Thyroid gland (tissue), 4 donors: ENCODE results near the gene CEBPG. TPM values are rescaled to one million over a fixed set of nuclear protein-coding genes. Genes with fewer than 3 reads are reported as not detected.

Experiments
- DNase-seq, 2 donors: peaks; one replicate each; pipeline ENCODE4 v3.0.0-alpha.2; 2019
- H3K27ac ChIP-seq, 3 donors: fragments of 200-600 bp; sonication (generic); 1 replicate in 2 of 3; 2 replicates in 1 of 3; pipeline ENCODE4 v1.5.1; 2016 to 2019; ENCODE audit warnings: mild to moderate bottlenecking in 1 of 3, moderate library complexity in 1 of 3
- H3K27me3 ChIP-seq: fragments of 200-600 bp; sonication (generic); one replicate; pipeline ENCODE4 v1.5.1; 2019
- H3K36me3 ChIP-seq, 2 donors: fragments of 200-600 bp; sonication (generic); one replicate each; pipeline ENCODE4 v1.5.1; 2016 to 2019
- H3K4me1 ChIP-seq, 2 donors: fragments of 200-600 bp; sonication (generic); one replicate each; pipeline ENCODE4 v1.5.1; 2017 to 2019
- H3K4me3 ChIP-seq, 3 donors: fragments of 200-600 bp; sonication (generic); replicated peaks in 1 of 3; 1 replicate in 2 of 3; 2 replicates in 1 of 3; pipeline ENCODE4 v1.5.1; 2016; ENCODE audit warnings: mild to moderate bottlenecking in 1 of 3
- H3K9me3 ChIP-seq: fragments of 200-600 bp; sonication (generic); one replicate; pipeline ENCODE4 v1.5.1; 2017
- CTCF ChIP-seq, 6 experiments: fragments of 200-600 bp in 3 of 6; fragments of 450-650 bp in 3 of 6; sonication (generic) in 3 of 6; IDR thresholded peaks; one replicate each; pipeline ENCODE4 v1.5.1; 2016 to 2019; ENCODE audit warnings: antibody characterized with exemption in 6 of 6, mild to moderate bottlenecking in 2 of 6, inconsistent platforms in 1 of 6, moderate library complexity in 1 of 6
- POLR2A ChIP-seq, 2 donors: fragments of 450-650 bp; IDR thresholded peaks; one replicate each; pipeline ENCODE4 v1.6.1; 2017; ENCODE audit warnings: antibody characterized with exemption in 2 of 2, mild to moderate bottlenecking in 2 of 2, moderate library complexity in 1 of 2
- WGBS, 2 donors: methylation state at CpG; one replicate each; pipeline ENCODE4 v1.1.5; 2017; 5-methylcytosine and 5-hydroxymethylcytosine counted together
- intact Hi-C: fragments of 100-400 bp; cut with DNase I; formaldehyde crosslinking; loops from one replicate; pipeline ENCODE4 v1.15.1; 2023
- total RNA-seq, 4 donors: library from RNA; depleted of rRNA; stranded (reverse); fragments of >200 nt; gene quantifications; one replicate each; pipeline ENCODE4 v1.2.3, GENCODE V29; 2016

Gene CEBPG
- total RNA-seq, 4 donors from 2014 or later: 19.8 to 33.8 (median 26.7) TPM

GRCh38 chr19:33419788-33420130 is 46.2 kb downstream of the CEBPG start:
- no peaks in the 10 kb centered on the region for H3K36me3 ChIP-seq
- no peak overlapping the region for H3K27ac ChIP-seq
- no peaks in the 10 kb centered on the region for H3K27me3 ChIP-seq
- H3K4me3 ChIP-seq: no peak overlapping the region
- DNase-seq: no peak
- no peaks in the 10 kb centered on the region for H3K9me3 ChIP-seq
- intact Hi-C loops: loop anchor here (5.0 kb wide), 1 partner anchor 353 kb away; no protein-coding TSS in a partner anchor
- H3K4me1 ChIP-seq: no peaks in the 10 kb centered on the region
- WGBS, 2 donors: 39 to 55% methylated on average over 6 of the region's 6 CpGs
- TF ChIP-seq POLR2A (IDR thresholded peaks at IDR 0.05) (no peak), CTCF (IDR thresholded peaks at IDR 0.05) (no peak)

GRCh38 chr19:33420821-33421220 is 47.3 kb downstream of the CEBPG start:
- no peak overlapping the region for H3K4me3 ChIP-seq
- no peaks in the 10 kb centered on the region for H3K27me3 ChIP-seq
- H3K27ac ChIP-seq: no peak overlapping the region
- no peak for DNase-seq
- no peaks in the 10 kb centered on the region for H3K4me1 ChIP-seq
- H3K9me3 ChIP-seq: no peaks in the 10 kb centered on the region
- TF ChIP-seq CTCF (IDR thresholded peaks at IDR 0.05): no peak
- intact Hi-C loops: no loop called here
- WGBS, 2 donors: 89 to 94% methylated on average over 9 of the region's 9 CpGs
- H3K36me3 ChIP-seq: no peaks in the 10 kb centered on the region

GRCh38 chr19:33421368-33421767 is 47.9 kb downstream of the CEBPG start:
- Histone ChIP-seq H3K36me3 (no peaks in the 10 kb centered on the region), H3K9me3 (no peaks in the 10 kb centered on the region), H3K27me3 (no peaks in the 10 kb centered on the region), H3K4me1 (no peaks in the 10 kb centered on the region), H3K27ac (no peak overlapping the region), H3K4me3 (no peak overlapping the region)
- 95 to 99% methylated on average over 7 of the region's 7 CpGs for WGBS, 2 donors
- intact Hi-C loops: no loop called here
- no peak for DNase-seq
- TF ChIP-seq CTCF (IDR thresholded peaks at IDR 0.05) (no peak), POLR2A (IDR thresholded peaks at IDR 0.05) (no peak)

- Histone ChIP-seq H3K27me3 (no peaks in the 10 kb centered on the region), H3K4me3 (no peak overlapping the region), H3K36me3 (no peaks in the 10 kb centered on the region), H3K4me1 (no peaks in the 10 kb centered on the region), H3K9me3 (no peaks in the 10 kb centered on the region), H3K27ac (no peak overlapping the region)
- intact Hi-C loops: no loop called here
- 96 to 97% methylated on average over 3 of the region's 3 CpGs for WGBS, 2 donors
- no peak for TF ChIP-seq CTCF (IDR thresholded peaks at IDR 0.05)
- no peak for TF ChIP-seq POLR2A (IDR thresholded peaks at IDR 0.05)
- DNase-seq: no peak
These were observed 49.1 kb downstream of the CEBPG start for GRCh38 chr19:33422369-33423180.

- H3K27ac ChIP-seq: no peak overlapping the region
- H3K36me3 ChIP-seq: no peaks in the 10 kb centered on the region
- H3K4me1 ChIP-seq: no peaks in the 10 kb centered on the region
- no peak for DNase-seq
- WGBS, 2 donors: 93 to 96% methylated on average over 8 of the region's 8 CpGs
- intact Hi-C loops: no loop called here
- H3K27me3 ChIP-seq: no peaks in the 10 kb centered on the region
- TF ChIP-seq CTCF (IDR thresholded peaks at IDR 0.05) (no peak), POLR2A (IDR thresholded peaks at IDR 0.05) (no peak)
- no peaks in the 10 kb centered on the region for H3K9me3 ChIP-seq
- H3K4me3 ChIP-seq: no peak overlapping the region
These were observed 50.7 kb downstream of the CEBPG start for GRCh38 chr19:33424181-33424580.
